H1 (cell line): ENCODE results near the gene BLVRA. TPM values are rescaled to one million over a fixed set of nuclear protein-coding genes. Genes with fewer than 3 reads are reported as not detected.

Source experiments
- CTCF ChIA-PET: fragments of 300-600 bp; sonication (Branson Sonifier 250); formaldehyde crosslinking; loops from one replicate; lab custom pipeline; 2021; ENCODE audit not compliant: partially characterized antibody; lab: Charles Lee
- POLR2A ChIA-PET: fragments of 300-600 bp; sonication (Branson Sonifier 250); formaldehyde crosslinking; loops from one replicate; lab custom pipeline; 2021; ENCODE audit warnings: inconsistent platforms; ENCODE audit not compliant: partially characterized antibody; lab: Charles Lee
- DNase-seq, 2 experiments: peaks; one replicate each; pipeline versions ENCODE4 v3.0.0 to v3.0.0-alpha.2; 2010 to 2022; ENCODE audit warnings: low spot score in 2 of 2, low read depth in 1 of 2, mixed read lengths in 1 of 2
- FAIRE-seq: peaks from 2 replicates; lab custom pipeline; 2011; peaks lifted over from hg19 to GRCh38; lab: Jason Lieb, UNC
- H2AFZ ChIP-seq: 2 replicates; pipeline ENCODE4 v1.8.1; 2012; ENCODE audit warnings: low read length, inconsistent platforms
- H2AK5ac ChIP-seq: 2 replicates; pipeline ENCODE4 v1.6.1; 2013; ENCODE audit warnings: low read depth, low read length
- H2BK120ac ChIP-seq: replicated peaks from 2 replicates; pipeline ENCODE3; 2013; ENCODE audit warnings: low read depth, low read length, inconsistent platforms
- H2BK12ac ChIP-seq: 2 replicates; pipeline ENCODE4 v1.6.1; 2013; ENCODE audit warnings: low read depth, low read length
- H2BK15ac ChIP-seq: 2 replicates; pipeline ENCODE4 v1.6.1; 2013; ENCODE audit warnings: low read length
- H2BK20ac ChIP-seq: 2 replicates; pipeline ENCODE4 v1.6.1; 2013; ENCODE audit warnings: low read length
- H2BK5ac ChIP-seq: 2 replicates; pipeline ENCODE4 v1.6.1; 2013; ENCODE audit warnings: low read depth, low read length
- H3K14ac ChIP-seq: 2 replicates; pipeline ENCODE4 v1.6.1; 2013; ENCODE audit warnings: inconsistent platforms; ENCODE audit not compliant: insufficient read length
- H3K18ac ChIP-seq: 2 replicates; pipeline ENCODE4 v1.6.1; 2013; ENCODE audit warnings: low read length; ENCODE audit errors: extremely low read depth
- H3K23ac ChIP-seq: 2 replicates; pipeline ENCODE4 v1.6.1; 2013; ENCODE audit warnings: inconsistent platforms; ENCODE audit not compliant: insufficient read length
- H3K23me2 ChIP-seq: 2 replicates; pipeline ENCODE4 v1.6.1; 2013; ENCODE audit warnings: low read depth, low read length
- H3K27ac ChIP-seq: 2 replicates; pipeline ENCODE4 v1.6.1; 2011; ENCODE audit warnings: low read depth, low read length, inconsistent platforms
- H3K27me3 ChIP-seq, 4 experiments: replicated peaks in 1 of 4; 1 replicate in 1 of 4; 2 replicates in 3 of 4; pipeline versions ENCODE4 v1.6.1 to v1.8.1; 2011 to 2013; ENCODE audit warnings: low read length in 3 of 4, mild to moderate bottlenecking in 3 of 4, inconsistent platforms in 2 of 4, mixed read lengths in 2 of 4, moderate library complexity in 1 of 4; ENCODE audit not compliant: control insufficient read depth in 3 of 4, insufficient read depth in 3 of 4; ENCODE audit errors: extremely low read depth in 1 of 4
- H3K36me3 ChIP-seq, 4 experiments: 2 replicates each; pipeline versions ENCODE4 v1.6.1 to v1.8.1; 2011 to 2013; ENCODE audit warnings: mild to moderate bottlenecking in 4 of 4, low read length in 3 of 4, moderate library complexity in 2 of 4, control low read depth in 1 of 4, inconsistent platforms in 1 of 4; ENCODE audit not compliant: insufficient read depth in 4 of 4, control insufficient read depth in 2 of 4
- H3K4ac ChIP-seq: replicated peaks from 2 replicates; pipeline ENCODE3; 2013; ENCODE audit warnings: low read length, low read depth, mixed read lengths, inconsistent platforms; ENCODE audit not compliant: insufficient read length
- H3K4me1 ChIP-seq, 4 experiments: replicated peaks in 1 of 4; 1 replicate in 1 of 4; 2 replicates in 3 of 4; pipeline versions ENCODE4 v1.6.1 to v1.8.1; 2011 to 2013; ENCODE audit warnings: low read length in 3 of 4, inconsistent platforms in 2 of 4, mixed read lengths in 1 of 4; ENCODE audit not compliant: insufficient read depth in 4 of 4, control insufficient read depth in 3 of 4
- H3K4me2 ChIP-seq, 2 experiments: 2 replicates each; pipeline versions ENCODE4 v1.6.1 to v1.8.1; 2011 to 2013; ENCODE audit warnings: low read depth in 2 of 2, low read length in 2 of 2, control low read depth in 1 of 2, inconsistent platforms in 1 of 2, mild to moderate bottlenecking in 1 of 2; ENCODE audit not compliant: insufficient read depth in 1 of 2
- H3K4me3 ChIP-seq, 4 experiments: fragments of 200-600, 300-600 bp in 1 of 4; sonication (generic), shearing (Covaris generic), sonication (Bioruptor Twin) in 1 of 4; 2 replicates each; pipeline versions ENCODE4 v1.5.1 to v1.8.1; 2011 to 2016; ENCODE audit warnings: low read length in 4 of 4, low read depth in 3 of 4, control low read depth in 2 of 4, inconsistent platforms in 2 of 4, mild to moderate bottlenecking in 2 of 4, mixed read lengths in 1 of 4, moderate library complexity in 1 of 4; ENCODE audit not compliant: insufficient read depth in 2 of 4; ENCODE audit errors: extremely low read depth in 1 of 4
- H3K56ac ChIP-seq: replicated peaks from 2 replicates; pipeline ENCODE3; 2013; ENCODE audit warnings: low read depth, mild to moderate bottlenecking, mixed read lengths, low read length, inconsistent platforms; ENCODE audit not compliant: insufficient read length
- H3K79me1 ChIP-seq: 2 replicates; pipeline ENCODE4 v1.6.1; 2013; ENCODE audit warnings: low read depth, low read length, control low read depth
- H3K79me2 ChIP-seq, 2 experiments: 2 replicates each; pipeline versions ENCODE4 v1.6.1 to v1.8.1; 2012 to 2013; ENCODE audit warnings: low read length in 2 of 2, mild to moderate bottlenecking in 2 of 2, inconsistent platforms in 1 of 2; ENCODE audit not compliant: insufficient read depth in 2 of 2, control insufficient read depth in 1 of 2
- H3K9ac ChIP-seq, 4 experiments: replicated peaks in 1 of 4; 1 replicate in 1 of 4; 2 replicates in 3 of 4; pipeline versions ENCODE4 v1.6.1 to v1.8.1; 2011 to 2013; ENCODE audit warnings: low read depth in 3 of 4, low read length in 3 of 4, control low read depth in 2 of 4, mild to moderate bottlenecking in 2 of 4, moderate library complexity in 2 of 4, inconsistent platforms in 1 of 4; ENCODE audit errors: extremely low read depth in 1 of 4
- H3K9me3 ChIP-seq, 2 experiments: 2 replicates each; pipeline versions ENCODE4 v1.6.1 to v1.8.1; 2012 to 2013; ENCODE audit warnings: mild to moderate bottlenecking in 2 of 2, moderate library complexity in 2 of 2, control low read depth in 1 of 2, inconsistent platforms in 1 of 2, low read depth in 1 of 2, low read length in 1 of 2, mixed read lengths in 1 of 2; ENCODE audit not compliant: insufficient read depth in 2 of 2
- H4K20me1 ChIP-seq, 2 experiments: replicated peaks in 1 of 2; 2 replicates each; pipeline versions ENCODE3 to v1.8.1; 2011 to 2013; ENCODE audit warnings: inconsistent platforms in 2 of 2, low read length in 2 of 2, mild to moderate bottlenecking in 1 of 2; ENCODE audit not compliant: insufficient read depth in 2 of 2, control insufficient read depth in 1 of 2
- H4K5ac ChIP-seq: 2 replicates; pipeline ENCODE4 v1.6.1; 2013; ENCODE audit warnings: low read length, low read depth, mixed read lengths, inconsistent platforms; ENCODE audit not compliant: insufficient read length
- H4K8ac ChIP-seq: 2 replicates; pipeline ENCODE4 v1.8.0; 2013; ENCODE audit warnings: mild to moderate bottlenecking, moderate library complexity, low read length, inconsistent platforms; ENCODE audit not compliant: insufficient read depth; ENCODE audit errors: extremely low read depth
- H4K91ac ChIP-seq: replicated peaks from 2 replicates; pipeline ENCODE3; 2013; ENCODE audit warnings: low read length, mixed read lengths, inconsistent platforms; ENCODE audit not compliant: insufficient read length
- CBX8 ChIP-seq: fragments of 300-800, 300-1000 bp; sonication (generic); IDR thresholded peaks from 2 replicates; pipeline ENCODE4 v1.7.1; 2016; ENCODE audit warnings: low read depth, low read length, borderline replicate concordance
- CHD1 ChIP-seq: IDR thresholded peaks from 2 replicates; pipeline ENCODE4 v1.6.1; 2012; ENCODE audit warnings: low read depth, low read length, improper control_type of control experiment
- CREB1 ChIP-seq: IDR thresholded peaks from 2 replicates; pipeline ENCODE4 v1.6.1; 2012; ENCODE audit warnings: inconsistent platforms
- FOSL1 ChIP-seq: IDR thresholded peaks from 2 replicates; pipeline ENCODE4 v1.6.1; 2011; ENCODE audit warnings: mild to moderate bottlenecking, low read depth, low read length, moderate library complexity; ENCODE audit not compliant: insufficient read depth
- HDAC2 ChIP-seq, 2 experiments: fragments of 300-600 bp in 1 of 2; sonication (generic) in 1 of 2; IDR thresholded peaks; 2 replicates each; pipeline ENCODE4 v1.6.1; 2011 to 2012; ENCODE audit warnings: low read depth in 2 of 2, low read length in 2 of 2, mild to moderate bottlenecking in 2 of 2, moderate library complexity in 2 of 2, borderline replicate concordance in 1 of 2, inconsistent platforms in 1 of 2
- JUN ChIP-seq: IDR thresholded peaks from 2 replicates; pipeline ENCODE4 v1.6.1; 2011; ENCODE audit warnings: low read depth, mild to moderate bottlenecking, improper control_type of control experiment, low read length
- NRF1 ChIP-seq: IDR thresholded peaks from 2 replicates; pipeline ENCODE4 v1.6.1; 2011; ENCODE audit warnings: mild to moderate bottlenecking, low read depth, low read length, improper control_type of control experiment
- POU5F1 ChIP-seq: IDR thresholded peaks from 2 replicates; pipeline ENCODE4 v1.6.1; 2011; ENCODE audit warnings: low read depth, mild to moderate bottlenecking, low read length, moderate library complexity
- SIX5 ChIP-seq: IDR thresholded peaks from 2 replicates; pipeline ENCODE4 v1.6.1; 2011; ENCODE audit warnings: mild to moderate bottlenecking, low read depth, low read length
- TAF7 ChIP-seq: optimal IDR thresholded peaks from 2 replicates; pipeline ENCODE3; 2011; ENCODE audit warnings: low read depth, mild to moderate bottlenecking, inconsistent platforms, low read length, moderate library complexity, borderline replicate concordance
- WGBS, 2 experiments: shearing (Covaris generic) in 1 of 2; methylation state at CpG; one replicate each; pipeline versions ENCODE4 v1.1.6 to v1.1.7; 2013 to 2015; ENCODE audit warnings: low lambda C conversion rate in 2 of 2, mixed read lengths in 2 of 2, inconsistent platforms in 1 of 2, low coverage in 1 of 2, missing lambda C conversion rate in 1 of 2; ENCODE audit not compliant: insufficient replicate concordance in 2 of 2, insufficient coverage in 1 of 2, insufficient read length in 1 of 2; ENCODE audit errors: extremely low coverage in 1 of 2, missing lambda C conversion rate in 1 of 2; 5-methylcytosine and 5-hydroxymethylcytosine counted together
- polyA plus RNA-seq, 7 experiments: library from polyadenylated mRNA; depleted of rRNA in 3 of 7; stranded (reverse) in 5 of 7; unstranded in 2 of 7; fragments of >200 nt in 5 of 7; fragments of 200-250 nt in 2 of 7; gene quantifications; 1 replicate in 5 of 7; 2 replicates in 1 of 7; 4 replicates in 1 of 7; pipeline versions ENCODE4 v1.2.1 to v1.2.3, GENCODE V29; 2011 to 2013; ENCODE audit warnings: missing spikeins in 2 of 7, mixed read lengths in 2 of 7
- total RNA-seq: library from RNA; stranded (reverse); fragmentation: NEBNext Ultra II Directional; extraction: Animal tissue kit (Norgen Biotek cat#: 25700); gene quantifications from 2 replicates; pipeline ENCODE4 v1.2.1, GENCODE V29; 2021
- TF ChIP-seq, protein P1 (sequence below): IDR thresholded peaks from 2 replicates; pipeline ENCODE4 v1.6.1; 2012; ENCODE audit warnings: inconsistent platforms
- TF ChIP-seq, protein P2 (sequence below): IDR thresholded peaks from 2 replicates; pipeline ENCODE4 v1.6.1; 2011; ENCODE audit warnings: low read length, improper control_type of control experiment

The BLVRA gene
- total and polyA plus RNA-seq, 2 of the 8 experiments (the other 6 are each of a cell fraction or from before 2014, with no cell fraction given), result 16.1 to 37.1 TPM

GRCh38 chr7:43815373-43815772, 56.9 kb downstream of the BLVRA start:
- no peak overlapping the region for H3K9ac ChIP-seq
- no peak overlapping the region for H3K4ac ChIP-seq
- no peak overlapping the region for H2AFZ ChIP-seq
- no peak overlapping the region for H2BK15ac ChIP-seq
- no peaks in the 10 kb centered on the region for H3K79me2 ChIP-seq
- H4K5ac ChIP-seq, result no peak overlapping the region
- H3K79me1 ChIP-seq, result no peaks in the 10 kb centered on the region
- no peaks in the 10 kb centered on the region for H4K20me1 ChIP-seq
- DNase-seq, result no peak
- WGBS, 2 experiments, result 52% methylated on average over 3 of the region's 3 CpGs; no CpG with 5 or more reads in 1 of the 2 experiments
- H2BK5ac ChIP-seq, result no peak overlapping the region
- no peak overlapping the region for H3K56ac ChIP-seq
- H2BK20ac ChIP-seq, result no peak overlapping the region
- no peak for FAIRE-seq
- 0 out of 2 replicates have a peak overlapping the region, but pooled peaks have one; percentile 17 for H2BK12ac ChIP-seq
- no peak overlapping the region for H3K27ac ChIP-seq
- no peaks in the 10 kb centered on the region; the same call in 1 of the 2 replicates for H3K23me2 ChIP-seq
- H3K4me2 ChIP-seq, result peak overlapping the region; percentile 16 to 32; a peak in 3 of 4 replicates
- no peak overlapping the region for H3K18ac ChIP-seq
- peaks cover 1 to 3% of the 10 kb centered on the region in 2 experiments; a peak in 2 of 4 replicates for H3K9me3 ChIP-seq
- no peak overlapping the region for H2BK120ac ChIP-seq
- no peak overlapping the region for H3K23ac ChIP-seq
- POLR2A ChIA-PET, result interaction anchor here (1.2 kb wide), 1 partner anchor 15 kb away, joined by 3 read pairs; no protein-coding TSS in a partner anchor
- no peak overlapping the region for H2AK5ac ChIP-seq
- no peaks in the 10 kb centered on the region for H3K27me3 ChIP-seq
- H4K8ac ChIP-seq, result no peak overlapping the region
- peaks cover 0 to under 1% (median 0%) of the 10 kb centered on the region in 4 experiments; a peak in 1 of 8 replicates for H3K36me3 ChIP-seq
- no peak overlapping the region for H4K91ac ChIP-seq
- H3K14ac ChIP-seq, result no peak overlapping the region
- H3K4me1 ChIP-seq, result peaks cover 0 to 8% (median 0%) of the 10 kb centered on the region in 4 experiments; a peak in 1 of 7 replicates
- H3K4me3 ChIP-seq, result no peak overlapping the region
- CTCF ChIA-PET, result interaction anchor here (0.8 kb wide), 1 partner anchor 17 kb away, joined by 3 read pairs; no protein-coding TSS in a partner anchor
- TF ChIP-seq CHD1 (no peak), FOSL1 (no peak), CREB1 (no peak), JUN (no peak), CBX8 (no peak), NRF1 (no peak), POU5F1 (no peak), TAF7 (no peak), HDAC2 (IDR thresholded peaks at IDR 0.05; ENCODE audit: borderline replicate concordance in 1 of 2, low read depth in 2 of 2, low read length in 2 of 2) (no peak), SIX5 (no peak)
- TF ChIP-seq, protein P1, sequence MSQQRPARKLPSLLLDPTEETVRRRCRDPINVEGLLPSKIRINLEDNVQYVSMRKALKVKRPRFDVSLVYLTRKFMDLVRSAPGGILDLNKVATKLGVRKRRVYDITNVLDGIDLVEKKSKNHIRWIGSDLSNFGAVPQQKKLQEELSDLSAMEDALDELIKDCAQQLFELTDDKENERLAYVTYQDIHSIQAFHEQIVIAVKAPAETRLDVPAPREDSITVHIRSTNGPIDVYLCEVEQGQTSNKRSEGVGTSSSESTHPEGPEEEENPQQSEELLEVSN, result no peak
- TF ChIP-seq, protein P2, sequence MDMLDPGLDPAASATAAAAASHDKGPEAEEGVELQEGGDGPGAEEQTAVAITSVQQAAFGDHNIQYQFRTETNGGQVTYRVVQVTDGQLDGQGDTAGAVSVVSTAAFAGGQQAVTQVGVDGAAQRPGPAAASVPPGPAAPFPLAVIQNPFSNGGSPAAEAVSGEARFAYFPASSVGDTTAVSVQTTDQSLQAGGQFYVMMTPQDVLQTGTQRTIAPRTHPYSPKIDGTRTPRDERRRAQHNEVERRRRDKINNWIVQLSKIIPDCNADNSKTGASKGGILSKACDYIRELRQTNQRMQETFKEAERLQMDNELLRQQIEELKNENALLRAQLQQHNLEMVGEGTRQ, result no peak
